Measurements from ENCODE around the gene CHRM2. TPM values are rescaled to one million over a fixed set of nuclear protein-coding genes. Genes with fewer than 3 reads are reported as not detected.

The CHRM2 gene
- total RNA-seq, 2 experiments from 2014 or later: not detected

DNA sequence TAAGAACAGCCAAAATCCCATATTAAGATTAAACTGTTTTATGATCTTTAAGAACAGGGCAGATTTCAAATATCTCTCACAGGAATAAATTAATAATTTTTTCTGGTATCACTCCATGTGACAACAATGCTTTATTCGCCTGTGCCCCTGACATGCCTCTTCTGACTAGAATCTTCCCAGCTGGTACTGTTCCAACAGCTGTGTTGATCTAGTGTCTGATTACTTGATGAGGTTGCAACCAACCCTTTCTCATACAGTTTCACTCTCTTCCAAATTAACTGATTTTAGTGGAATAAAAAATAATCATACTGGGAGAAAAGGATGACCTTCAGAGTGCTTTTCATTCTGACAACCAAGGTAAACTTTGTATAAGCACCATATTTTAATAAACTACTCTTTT, 151.9 kb downstream of the CHRM2 start:
- Histone ChIP-seq H3K4me2 (ENCODE audit: low read length) (no peak overlapping the region), H4K20me1 (ENCODE audit: insufficient read depth, low read length) (no peaks in the 10 kb centered on the region), H3K4me3 (ENCODE audit: low read depth, low read length, poor library complexity, severe bottlenecking) (no peak overlapping the region), H3K4me1 (ENCODE audit: insufficient read depth, low read length, poor library complexity, severe bottlenecking) (no peaks in the 10 kb centered on the region), H3K36me3 (ENCODE audit: insufficient read depth, low read length) (no peaks in the 10 kb centered on the region), H2AFZ (ENCODE audit: low read length) (no peak overlapping the region), H3K79me2 (ENCODE audit: insufficient read depth, low read depth, low read length) (no peaks in the 10 kb centered on the region), H3K9me3 (ENCODE audit: low read length) (no peaks in the 10 kb centered on the region), H3K9me2 (ENCODE audit: insufficient read depth, low read length) (no peaks in the 10 kb centered on the region), H3K27ac (ENCODE audit: low read depth, low read length, poor library complexity, severe bottlenecking) (no peak overlapping the region)
- no TSS peak for BruUV-seq (replicated peaks)
- no peak for DNase-seq (ENCODE audit: low spot score)
- TF ChIP-seq, protein P1, sequence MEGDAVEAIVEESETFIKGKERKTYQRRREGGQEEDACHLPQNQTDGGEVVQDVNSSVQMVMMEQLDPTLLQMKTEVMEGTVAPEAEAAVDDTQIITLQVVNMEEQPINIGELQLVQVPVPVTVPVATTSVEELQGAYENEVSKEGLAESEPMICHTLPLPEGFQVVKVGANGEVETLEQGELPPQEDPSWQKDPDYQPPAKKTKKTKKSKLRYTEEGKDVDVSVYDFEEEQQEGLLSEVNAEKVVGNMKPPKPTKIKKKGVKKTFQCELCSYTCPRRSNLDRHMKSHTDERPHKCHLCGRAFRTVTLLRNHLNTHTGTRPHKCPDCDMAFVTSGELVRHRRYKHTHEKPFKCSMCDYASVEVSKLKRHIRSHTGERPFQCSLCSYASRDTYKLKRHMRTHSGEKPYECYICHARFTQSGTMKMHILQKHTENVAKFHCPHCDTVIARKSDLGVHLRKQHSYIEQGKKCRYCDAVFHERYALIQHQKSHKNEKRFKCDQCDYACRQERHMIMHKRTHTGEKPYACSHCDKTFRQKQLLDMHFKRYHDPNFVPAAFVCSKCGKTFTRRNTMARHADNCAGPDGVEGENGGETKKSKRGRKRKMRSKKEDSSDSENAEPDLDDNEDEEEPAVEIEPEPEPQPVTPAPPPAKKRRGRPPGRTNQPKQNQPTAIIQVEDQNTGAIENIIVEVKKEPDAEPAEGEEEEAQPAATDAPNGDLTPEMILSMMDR (conservative IDR thresholded peaks at IDR 0.05; ENCODE audit: low read length): no peak
- intact Hi-C loops (cut with micrococcal nuclease; ENCODE audit: unreplicated experiment): no loop called here
- CTCF ChIA-PET (ENCODE audit: unreplicated experiment): no interaction called here
- POLR2A ChIA-PET: no interaction called here

- no peaks in the 10 kb centered on the region for H3K79me2 ChIP-seq (ENCODE audit: insufficient read depth, low read depth, low read length)
- no peaks in the 10 kb centered on the region for H3K4me1 ChIP-seq (ENCODE audit: insufficient read depth, low read length, poor library complexity, severe bottlenecking)
- ChIA-PET POLR2A (no interaction called here), CTCF (ENCODE audit: unreplicated experiment) (no interaction called here)
- H4K20me1 ChIP-seq (ENCODE audit: insufficient read depth, low read length): no peaks in the 10 kb centered on the region
- no peak overlapping the region for H3K27ac ChIP-seq (ENCODE audit: low read depth, low read length, poor library complexity, severe bottlenecking)
- TF ChIP-seq, protein P1 (conservative IDR thresholded peaks at IDR 0.05; ENCODE audit: low read length): no peak
- TF ChIP-seq EZH2phosphoT487 (IDR thresholded peaks at IDR 0.05; ENCODE audit: borderline replicate concordance, low read depth, low read length): no peak
- H3K9me2 ChIP-seq (ENCODE audit: insufficient read depth, low read length): no peaks in the 10 kb centered on the region
- H3K4me2 ChIP-seq (ENCODE audit: low read length): no peak overlapping the region
- no peaks in the 10 kb centered on the region for H3K36me3 ChIP-seq (ENCODE audit: insufficient read depth, low read length)
- no peaks in the 10 kb centered on the region for H3K9me3 ChIP-seq (ENCODE audit: low read length)
- no TSS peak for BruUV-seq (replicated peaks)
- H2AFZ ChIP-seq (ENCODE audit: low read length): no peak overlapping the region
- intact Hi-C loops (cut with micrococcal nuclease; ENCODE audit: unreplicated experiment): no loop called here
- H3K4me3 ChIP-seq (ENCODE audit: low read depth, low read length, poor library complexity, severe bottlenecking): no peak overlapping the region
- no peak for DNase-seq (ENCODE audit: low spot score)
These were observed 157.2 kb downstream of the CHRM2 start for GRCh38 chr7:137025469-137026175.

- no peak for TF ChIP-seq EZH2phosphoT487 (IDR thresholded peaks at IDR 0.05; ENCODE audit: borderline replicate concordance, low read depth, low read length)
- TF ChIP-seq, protein P1 (conservative IDR thresholded peaks at IDR 0.05; ENCODE audit: low read length): no peak
- no peaks in the 10 kb centered on the region for H3K4me1 ChIP-seq (ENCODE audit: insufficient read depth, low read length, poor library complexity, severe bottlenecking)
- no peak for DNase-seq (ENCODE audit: low spot score)
- H3K27ac ChIP-seq (ENCODE audit: low read depth, low read length, poor library complexity, severe bottlenecking): no peak overlapping the region
- no peak overlapping the region for H2AFZ ChIP-seq (ENCODE audit: low read length)
- H3K4me2 ChIP-seq (ENCODE audit: low read length): no peak overlapping the region
- intact Hi-C loops (cut with micrococcal nuclease; ENCODE audit: unreplicated experiment): no loop called here
- H3K4me3 ChIP-seq (ENCODE audit: low read depth, low read length, poor library complexity, severe bottlenecking): no peak overlapping the region
- no TSS peak for BruUV-seq (replicated peaks)
- ChIA-PET CTCF (ENCODE audit: unreplicated experiment) (no interaction called here), POLR2A (no interaction called here)
- no peaks in the 10 kb centered on the region for H3K9me2 ChIP-seq (ENCODE audit: insufficient read depth, low read length)
- no peaks in the 10 kb centered on the region for H4K20me1 ChIP-seq (ENCODE audit: insufficient read depth, low read length)
- H3K9me3 ChIP-seq (ENCODE audit: low read length): no peaks in the 10 kb centered on the region
- no peaks in the 10 kb centered on the region for H3K79me2 ChIP-seq (ENCODE audit: insufficient read depth, low read depth, low read length)
- H3K36me3 ChIP-seq (ENCODE audit: insufficient read depth, low read length): no peaks in the 10 kb centered on the region
These were observed 157.7 kb downstream of the CHRM2 start for GRCh38 chr7:137026176-137026500.
